ENCODE measurements around the gene UBA1. TPM values are rescaled to one million over a fixed set of nuclear protein-coding genes. Genes with fewer than 3 reads are reported as not detected.
A peak's percentile ranks its signal among the peaks of the same experiment; 100 is the strongest.

UBA1 gene
- total RNA-seq, 1 donor from 2014 or later, result 498 TPM

- no peaks in the 10 kb centered on the region for H3K9me3 Mint-ChIP-seq
Observed at GRCh38 chrX:47218920-47219815, 25.5 kb downstream of the UBA1 start.

DNA sequence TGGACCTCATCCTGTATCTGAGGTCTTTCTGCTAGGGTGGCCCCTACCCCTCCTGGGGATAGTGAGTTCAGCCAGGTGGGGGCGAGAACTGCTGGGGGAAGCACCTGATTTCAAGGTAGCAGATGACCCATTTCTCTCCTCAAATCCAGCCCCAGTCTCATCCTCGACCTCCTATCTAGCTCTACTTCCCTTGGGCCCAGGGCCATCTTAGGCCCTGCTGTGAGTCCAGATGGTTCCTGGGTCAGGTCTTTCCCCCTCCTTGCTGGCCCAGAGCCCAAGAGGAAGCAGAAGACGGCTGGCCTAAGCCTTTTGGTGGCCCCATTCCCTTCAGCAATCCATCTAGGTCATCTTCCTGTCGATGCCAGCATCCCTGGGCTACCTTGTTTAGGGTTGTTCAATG is 28.1 kb downstream of the UBA1 start:
- Mint-ChIP-seq H3K9me3 (no peaks in the 10 kb centered on the region), H3K4me3 (peak overlapping the region; percentile 72), H3K4me1 (peaks cover 46% of the 10 kb centered on the region), H3K27ac (ENCODE audit: unreplicated experiment) (no peak overlapping the region), H3K27me3 (ENCODE audit: low read depth) (peaks cover 9% of the 10 kb centered on the region), H3K36me3 (ENCODE audit: low read depth) (peaks cover 20% of the 10 kb centered on the region)
- DNase-seq (ENCODE audit: low read depth, low spot score), result no peak
- TF ChIP-seq CTCF (conservative IDR thresholded peaks at IDR 0.05), result no peak

More at GRCh38 chrX:47218920-47219815, 25.5 kb downstream of the UBA1 start:
- peak overlapping the region; percentile 92 for H3K4me3 Mint-ChIP-seq
- peak; percentile 38 for DNase-seq (ENCODE audit: low read depth, low spot score)
- H3K27me3 Mint-ChIP-seq (ENCODE audit: low read depth), result peaks cover 9% of the 10 kb centered on the region
- TF ChIP-seq CTCF (conservative IDR thresholded peaks at IDR 0.05), result no peak
- peak overlapping the region; percentile 48 for H3K27ac Mint-ChIP-seq (ENCODE audit: unreplicated experiment)
- H3K36me3 Mint-ChIP-seq (ENCODE audit: low read depth), result peaks cover 16% of the 10 kb centered on the region
- H3K4me1 Mint-ChIP-seq, result peaks cover 56% of the 10 kb centered on the region

DNA sequence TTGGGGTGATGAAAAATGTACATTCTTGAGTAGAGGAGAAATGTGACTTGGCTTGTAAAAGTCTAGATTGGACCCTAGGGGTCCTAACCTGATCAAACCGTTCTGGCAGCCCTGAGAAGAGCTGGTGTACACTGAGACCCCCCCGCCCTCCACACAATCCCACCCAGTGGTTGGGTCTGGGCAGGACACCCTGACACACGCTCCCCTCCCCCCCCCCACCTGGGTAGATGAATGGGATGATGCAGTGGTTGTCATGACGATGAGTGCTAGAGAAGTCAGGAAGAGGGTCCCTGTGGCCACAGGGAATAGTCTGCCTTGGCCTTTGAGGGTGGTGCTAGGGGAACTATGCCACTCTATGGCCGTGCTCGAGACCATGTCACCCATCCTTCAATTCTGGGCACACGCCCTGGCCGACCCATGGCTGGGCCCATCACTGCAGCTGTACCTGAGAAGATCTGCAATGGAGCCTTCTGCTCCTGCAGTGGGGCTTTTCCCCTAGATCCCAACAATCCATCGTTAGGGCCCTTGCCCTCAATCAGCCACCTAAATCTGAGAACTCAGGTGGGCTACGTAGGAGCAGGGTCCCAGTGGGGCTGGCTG is 29.2 kb downstream of the UBA1 start:
- TF ChIP-seq CTCF (conservative IDR thresholded peaks at IDR 0.05), result no peak
- peaks cover 16% of the 10 kb centered on the region for H3K36me3 Mint-ChIP-seq (ENCODE audit: low read depth)
- peaks cover 35% of the 10 kb centered on the region for H3K4me1 Mint-ChIP-seq
- H3K9me3 Mint-ChIP-seq, result no peaks in the 10 kb centered on the region
- no peak overlapping the region for H3K27ac Mint-ChIP-seq (ENCODE audit: unreplicated experiment)
- DNase-seq (ENCODE audit: low read depth, low spot score), result no peak
- peak overlapping the region; percentile 72 for H3K4me3 Mint-ChIP-seq
- H3K27me3 Mint-ChIP-seq (ENCODE audit: low read depth), result peaks cover 5% of the 10 kb centered on the region

GRCh38 chrX:47223476-47224250 is 30.0 kb downstream of the UBA1 start:
- peaks cover 29% of the 10 kb centered on the region for H3K4me1 Mint-ChIP-seq
- no peak for DNase-seq (ENCODE audit: low read depth, low spot score)
- no peaks in the 10 kb centered on the region for H3K9me3 Mint-ChIP-seq
- H3K27me3 Mint-ChIP-seq (ENCODE audit: low read depth), result no peaks in the 10 kb centered on the region
- no peak overlapping the region for H3K27ac Mint-ChIP-seq (ENCODE audit: unreplicated experiment)
- H3K4me3 Mint-ChIP-seq, result peak overlapping the region; percentile 59
- TF ChIP-seq CTCF (conservative IDR thresholded peaks at IDR 0.05), result no peak
- H3K36me3 Mint-ChIP-seq (ENCODE audit: low read depth), result peaks cover 21% of the 10 kb centered on the region

DNA sequence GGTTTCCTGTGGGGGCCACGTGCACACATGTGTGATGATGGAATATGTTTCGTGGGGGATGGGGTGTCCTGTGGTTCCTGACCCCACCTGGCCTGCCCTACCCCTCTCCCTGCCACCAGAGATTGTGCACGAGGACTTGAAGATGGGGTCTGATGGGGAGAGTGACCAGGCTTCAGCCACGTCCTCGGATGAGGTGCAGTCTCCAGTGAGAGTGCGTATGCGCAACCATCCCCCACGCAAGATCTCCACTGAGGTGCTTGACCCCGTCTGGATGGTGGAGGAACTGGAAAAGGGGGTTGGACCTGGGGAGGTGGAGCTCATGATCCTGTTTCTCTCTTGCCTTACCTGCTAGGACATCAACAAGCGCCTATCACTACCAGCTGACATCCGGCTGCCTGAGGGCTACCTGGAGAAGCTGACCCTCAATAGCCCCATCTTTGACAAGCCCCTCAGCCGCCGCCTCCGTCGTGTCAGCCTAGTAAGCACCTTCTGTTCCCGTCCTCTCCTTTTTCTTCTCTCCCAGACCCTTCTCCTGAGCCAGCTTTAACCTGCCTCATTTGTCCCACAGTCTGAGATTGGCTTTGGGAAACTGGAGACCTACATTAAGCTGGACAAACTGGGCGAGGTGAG is 30.8 kb downstream of the UBA1 start:
- H3K27ac Mint-ChIP-seq (ENCODE audit: unreplicated experiment), result no peak overlapping the region
- DNase-seq (ENCODE audit: low read depth, low spot score), result no peak
- no peaks in the 10 kb centered on the region for H3K27me3 Mint-ChIP-seq (ENCODE audit: low read depth)
- H3K36me3 Mint-ChIP-seq (ENCODE audit: low read depth), result peaks cover 23% of the 10 kb centered on the region
- H3K4me1 Mint-ChIP-seq, result peaks cover 26% of the 10 kb centered on the region
- no peaks in the 10 kb centered on the region for H3K9me3 Mint-ChIP-seq
- no peak for TF ChIP-seq CTCF (conservative IDR thresholded peaks at IDR 0.05)
- H3K4me3 Mint-ChIP-seq, result no peak overlapping the region

Data from neural crest cell (in vitro differentiated cells).